NCI-H187 treated with DMSO at 0.1 percent for 48 hours (cell line): ENCODE measurements around the gene LIPK.

Source experiments
- DNase-seq: peaks from one replicate; lab custom pipeline; 2025; lab: John Stamatoyannopoulos, UW

LIPK gene

DNA sequence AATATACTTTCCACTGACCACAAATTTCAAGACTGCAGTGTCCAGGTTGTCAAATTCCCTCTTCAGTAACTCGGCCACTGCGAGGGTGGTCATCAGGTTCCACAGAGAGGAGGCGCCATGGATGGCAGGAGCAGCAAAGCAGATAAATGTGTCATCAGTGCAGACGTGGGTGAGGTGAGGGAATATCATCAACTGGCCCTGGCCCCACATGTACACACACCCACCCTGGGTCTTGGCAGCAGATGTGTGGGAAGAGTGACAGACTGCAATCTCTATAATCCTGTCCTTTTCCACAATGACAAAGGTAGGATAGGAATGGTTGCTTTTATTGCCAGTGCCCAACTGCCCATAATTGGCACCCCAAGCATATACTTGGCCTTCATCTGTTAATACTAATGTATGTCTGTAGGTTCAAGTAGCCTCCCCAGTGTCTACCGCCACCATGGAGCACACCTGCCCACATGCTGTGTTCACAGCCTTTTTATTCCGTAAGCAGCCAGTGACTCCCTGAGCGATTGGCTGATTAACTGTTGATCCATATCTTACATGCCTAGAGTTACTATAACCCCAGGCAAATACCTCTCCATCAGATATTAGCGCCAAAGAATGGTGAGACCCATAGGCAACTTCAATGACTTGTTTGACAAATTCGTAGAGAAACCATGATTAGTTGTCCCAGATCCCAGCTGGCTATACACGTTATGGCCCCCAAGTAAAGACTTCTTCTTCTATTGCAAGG, 80.2 kb downstream of the LIPK start:
- no peak for DNase-seq

GRCh38 chr10:88787463-88787862, 81.4 kb downstream of the LIPK start:
- DNase-seq = no peak

DNA sequence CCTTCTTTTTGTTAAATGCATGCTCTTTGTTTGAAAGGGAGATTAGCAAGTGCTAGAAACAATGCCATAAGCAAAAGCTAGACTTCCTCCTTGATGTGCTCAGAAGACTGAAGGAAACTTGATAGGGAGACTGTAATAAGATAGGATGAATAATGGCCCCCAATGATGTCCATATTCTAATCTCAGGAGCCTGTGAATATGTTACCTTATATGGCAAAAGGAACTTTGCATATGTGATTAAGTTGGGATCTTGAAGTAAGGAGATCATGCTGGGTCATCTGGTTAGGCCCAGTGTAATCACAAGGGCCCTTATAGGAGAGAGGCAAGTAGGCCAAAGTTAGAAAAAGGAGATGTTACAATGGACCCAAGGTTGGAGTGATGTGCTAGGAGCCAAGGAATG, 82.9 kb downstream of the LIPK start:
- DNase-seq = no peak

DNA sequence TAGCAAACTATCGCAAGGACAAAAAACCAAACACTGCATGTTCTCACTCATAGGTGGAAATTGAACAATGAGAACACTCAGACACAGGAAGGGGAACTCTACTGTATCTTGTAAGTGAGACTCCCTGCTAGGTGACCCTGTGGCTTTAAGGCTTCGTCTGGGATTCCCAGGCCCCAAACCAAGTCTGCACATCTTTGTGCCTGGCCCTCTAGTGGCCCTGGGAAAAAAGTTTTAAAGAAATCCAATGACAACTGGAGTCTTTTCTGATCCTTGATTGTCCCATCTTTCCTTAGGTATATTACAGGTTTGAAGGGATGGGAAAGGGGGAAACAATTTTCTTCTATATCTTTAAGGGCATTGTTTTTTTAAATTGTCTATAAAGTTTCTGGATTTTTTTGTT, 85.9 kb downstream of the LIPK start:
- DNase-seq = no peak

GRCh38 chr10:88792661-88793060, 86.6 kb downstream of the LIPK start:
- DNase-seq = no peak

DNA sequence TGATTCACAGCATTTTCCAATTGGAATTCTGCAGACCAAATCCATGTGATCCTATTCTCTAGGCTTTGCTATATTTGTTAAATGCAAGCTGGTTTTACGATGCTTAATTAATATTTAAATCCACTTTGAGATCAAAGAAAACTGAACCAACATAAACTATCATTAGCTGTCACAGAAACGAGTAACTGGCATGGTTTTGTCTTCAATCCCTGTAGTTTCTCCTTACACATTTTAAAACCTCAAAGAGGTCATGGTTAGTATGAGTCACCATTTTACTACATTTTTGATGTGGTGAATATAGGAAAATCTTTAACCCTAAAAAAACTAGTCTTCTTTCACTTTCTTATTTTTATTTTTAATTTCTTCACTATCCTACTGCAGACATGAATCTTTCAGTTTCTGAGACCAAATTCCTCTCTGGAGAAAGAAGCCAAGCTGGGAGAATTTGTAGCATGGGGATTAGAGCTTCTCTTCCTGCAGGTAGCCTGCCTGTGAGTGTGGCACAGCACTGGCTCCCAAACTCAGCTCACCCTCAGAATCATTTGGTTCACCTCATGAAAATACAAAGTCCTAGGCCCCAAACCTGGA, 87.8 kb downstream of the LIPK start:
- no peak for DNase-seq

DNA sequence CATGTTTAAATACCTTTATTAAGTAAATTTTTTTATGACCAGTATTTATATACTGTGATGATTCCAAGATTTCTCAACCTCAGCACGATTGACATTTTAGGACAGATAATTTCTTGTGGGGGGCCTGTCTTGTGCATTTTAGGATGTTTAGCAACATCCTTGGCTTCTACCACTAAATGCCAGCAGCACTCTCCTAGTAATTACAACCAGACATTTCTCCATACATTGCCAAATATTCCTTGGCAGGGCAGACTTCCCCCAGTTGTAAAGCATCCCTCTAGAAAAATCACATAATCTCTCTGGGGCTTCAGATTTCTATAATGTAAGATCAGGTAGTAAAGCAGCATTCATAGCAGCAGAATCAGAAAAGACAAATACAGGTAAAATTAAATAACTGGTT, 88.7 kb downstream of the LIPK start:
- DNase-seq = no peak

DNA sequence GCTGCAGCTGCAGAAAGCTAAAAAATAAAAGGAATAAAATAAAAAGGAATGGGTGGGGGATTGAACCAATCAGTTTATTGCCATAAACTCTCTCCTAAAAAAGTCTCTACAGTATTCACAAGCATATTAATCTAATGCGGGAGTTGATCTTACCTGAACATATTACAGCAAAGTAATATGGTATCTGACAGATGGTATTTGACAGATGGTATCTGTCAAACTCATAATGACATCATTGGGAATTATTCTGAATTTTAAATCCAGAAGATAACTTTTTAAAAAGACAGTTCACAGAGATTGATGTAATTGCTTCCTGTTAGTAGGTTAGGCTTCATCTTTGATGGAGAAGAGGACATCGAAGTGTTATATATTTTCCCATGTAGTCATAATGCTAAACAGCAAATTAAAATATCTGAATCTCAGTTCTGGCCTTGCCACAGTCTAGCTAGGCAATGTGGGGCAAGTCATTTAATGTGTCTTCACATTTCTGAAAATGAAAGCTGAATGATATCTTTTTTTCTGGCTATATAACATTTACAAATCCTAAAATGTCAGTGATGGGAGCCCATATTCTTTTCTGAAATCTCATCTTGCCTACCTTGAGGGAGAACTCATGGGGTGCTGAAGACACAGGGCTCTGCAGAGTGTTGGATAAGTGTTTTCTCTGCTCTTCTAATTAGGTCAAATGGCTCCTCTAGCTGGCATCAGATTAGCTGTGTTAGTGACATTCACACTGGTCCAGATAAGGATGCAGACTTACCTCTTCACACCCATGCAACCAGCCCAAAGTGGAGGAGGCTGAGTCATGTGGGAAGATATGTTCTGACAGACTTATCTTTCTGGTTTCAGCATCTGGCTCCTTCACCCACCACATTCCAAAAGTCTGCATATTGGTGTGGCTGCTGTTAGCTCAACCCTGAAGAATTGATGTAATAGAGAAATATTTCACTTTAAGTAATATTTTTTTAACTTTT, 94.4 kb downstream of the LIPK start:
- no peak for DNase-seq
